ENCODE results near the gene CDK11A.
"Not testable (repeated sequence)": the region's sequence is repeated elsewhere in the genome, so short reads cannot be mapped to it uniquely, and the experiment has no call there.

Gene CDK11A

DNA sequence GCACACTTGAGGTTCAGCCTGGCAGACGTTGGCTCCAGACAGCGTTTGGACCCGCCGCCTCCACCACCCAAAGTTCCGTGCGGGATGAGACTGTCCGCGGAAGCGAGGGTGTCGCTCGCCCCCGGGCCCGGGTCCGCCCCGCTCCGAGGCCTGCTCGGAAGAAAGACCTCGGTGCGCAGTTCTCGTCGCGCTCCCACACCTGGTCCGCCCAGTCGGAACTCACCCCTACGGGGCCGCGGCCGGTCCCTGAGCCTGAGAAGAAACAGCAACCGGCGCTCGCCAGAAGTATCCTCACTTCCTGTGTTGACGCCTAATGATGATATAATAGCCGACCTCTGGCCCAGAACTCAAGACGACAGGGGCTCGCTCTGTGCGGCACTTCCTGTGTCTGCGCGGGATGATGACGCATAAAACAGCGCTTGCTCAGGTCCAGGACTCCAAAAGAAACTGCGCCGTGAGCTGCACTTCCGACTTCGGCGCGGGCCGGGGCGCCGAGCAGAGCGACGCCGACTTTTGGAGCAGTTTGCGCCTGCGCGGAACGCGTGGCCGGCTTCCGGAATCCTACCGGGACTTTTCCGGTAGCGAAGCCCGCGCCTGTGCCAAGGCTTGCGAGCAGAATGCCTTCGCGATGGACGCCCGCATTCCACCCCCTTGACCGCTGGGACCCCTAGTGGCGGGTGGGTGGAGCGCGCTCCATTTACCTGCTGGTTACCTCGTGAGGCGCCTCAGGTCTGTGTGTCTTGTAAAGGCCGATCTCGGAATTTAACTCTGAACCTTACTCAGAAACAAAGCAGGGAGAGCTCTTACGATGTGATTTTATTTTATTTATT is at the start of gene CDK11A:
Gene CDK11A, minus strand, starts transcription at position 323 of the 830 bp plus-strand sequence. CDS start 1,539 bp downstream, outside the sequence.
- in situ Hi-C loops (cut with MboI; ENCODE audit: low sequenced_read_pairs), result not testable (repeated sequence)

DNA sequence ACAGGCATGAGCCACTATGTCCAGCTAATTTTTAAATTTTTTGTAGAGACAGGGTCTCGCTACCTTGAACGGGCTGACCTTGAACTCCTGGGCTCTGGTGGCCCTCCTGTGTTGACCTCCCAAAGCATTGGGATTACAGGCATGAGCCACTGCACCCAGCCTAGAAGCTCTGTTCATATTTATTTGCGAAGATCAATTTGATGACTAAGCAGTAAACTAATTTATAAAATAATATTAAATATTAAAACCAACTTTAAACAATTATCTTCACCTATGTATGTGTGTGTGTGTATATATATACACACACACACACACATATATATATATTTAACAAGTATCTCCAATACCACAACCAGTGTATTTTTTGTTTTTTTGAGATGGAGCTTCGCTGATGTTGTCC is 49.7 kb upstream of the CDK11A start:
- in situ Hi-C loops (cut with MboI; ENCODE audit: low sequenced_read_pairs), result no loop called here

- in situ Hi-C loops (cut with MboI; ENCODE audit: low sequenced_read_pairs), result no loop called here
Observed at GRCh38 chr1:1771096-1771495, 46.9 kb upstream of the CDK11A start.

DNA sequence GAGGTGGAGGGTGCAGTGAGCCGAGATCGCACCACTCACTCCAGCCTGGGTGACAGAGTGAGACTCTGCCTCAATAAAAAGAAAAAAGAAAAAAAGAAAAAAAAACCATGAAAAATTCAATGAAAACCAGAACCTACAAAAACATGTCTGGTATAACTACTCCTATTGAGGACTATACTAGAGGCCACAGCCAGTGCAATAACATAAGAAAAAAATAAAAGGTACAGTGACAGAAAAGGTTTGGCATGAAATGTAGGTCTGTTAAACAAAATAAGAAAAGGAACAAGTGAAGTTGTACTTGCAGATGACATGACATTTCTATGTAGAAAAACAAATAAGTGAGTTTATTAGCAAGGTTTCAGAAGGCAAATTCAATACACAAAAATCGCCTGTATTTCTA is 45.9 kb upstream of the CDK11A start:
- in situ Hi-C loops (cut with MboI; ENCODE audit: low sequenced_read_pairs), result no loop called here

DNA sequence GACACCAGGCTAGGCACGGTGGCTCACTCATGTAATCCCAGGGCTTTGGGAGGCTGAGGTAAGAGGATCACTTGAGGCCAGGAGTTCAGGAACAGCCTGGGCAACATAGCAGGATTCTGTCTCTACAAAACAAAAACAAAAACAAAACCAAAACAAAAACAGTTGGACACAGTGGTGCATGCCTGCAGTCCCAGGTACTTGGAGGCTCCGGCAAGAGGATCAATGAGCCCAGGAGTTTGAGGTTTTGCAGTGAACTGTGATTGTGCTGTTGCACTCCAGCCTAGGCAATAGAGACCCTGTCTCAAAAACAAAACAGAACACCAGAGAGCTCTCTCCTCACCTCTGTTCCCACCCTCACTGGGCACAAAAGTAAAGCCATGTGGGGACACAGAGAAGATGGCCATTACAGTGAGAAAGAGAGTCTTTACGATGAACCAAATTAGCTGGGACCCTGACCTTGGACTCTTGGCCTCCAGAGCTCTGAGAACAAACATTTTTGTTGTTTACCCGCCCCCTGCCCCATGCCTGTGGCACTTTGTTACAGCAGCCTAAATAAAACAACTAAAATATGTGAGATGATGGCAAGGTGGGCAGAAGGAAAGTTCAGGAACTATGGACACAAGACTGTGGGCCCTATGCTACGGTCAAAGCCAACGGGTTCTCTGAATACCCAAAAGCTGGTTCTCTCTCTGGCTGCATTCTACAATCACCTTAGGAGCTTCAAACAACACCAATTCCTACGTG is 44.3 kb upstream of the CDK11A start:
- in situ Hi-C loops (cut with MboI; ENCODE audit: low sequenced_read_pairs), result no loop called here

GRCh38 chr1:1764876-1765470 is 40.8 kb upstream of the CDK11A start:
- in situ Hi-C loops (cut with MboI; ENCODE audit: low sequenced_read_pairs), result no loop called here

DNA sequence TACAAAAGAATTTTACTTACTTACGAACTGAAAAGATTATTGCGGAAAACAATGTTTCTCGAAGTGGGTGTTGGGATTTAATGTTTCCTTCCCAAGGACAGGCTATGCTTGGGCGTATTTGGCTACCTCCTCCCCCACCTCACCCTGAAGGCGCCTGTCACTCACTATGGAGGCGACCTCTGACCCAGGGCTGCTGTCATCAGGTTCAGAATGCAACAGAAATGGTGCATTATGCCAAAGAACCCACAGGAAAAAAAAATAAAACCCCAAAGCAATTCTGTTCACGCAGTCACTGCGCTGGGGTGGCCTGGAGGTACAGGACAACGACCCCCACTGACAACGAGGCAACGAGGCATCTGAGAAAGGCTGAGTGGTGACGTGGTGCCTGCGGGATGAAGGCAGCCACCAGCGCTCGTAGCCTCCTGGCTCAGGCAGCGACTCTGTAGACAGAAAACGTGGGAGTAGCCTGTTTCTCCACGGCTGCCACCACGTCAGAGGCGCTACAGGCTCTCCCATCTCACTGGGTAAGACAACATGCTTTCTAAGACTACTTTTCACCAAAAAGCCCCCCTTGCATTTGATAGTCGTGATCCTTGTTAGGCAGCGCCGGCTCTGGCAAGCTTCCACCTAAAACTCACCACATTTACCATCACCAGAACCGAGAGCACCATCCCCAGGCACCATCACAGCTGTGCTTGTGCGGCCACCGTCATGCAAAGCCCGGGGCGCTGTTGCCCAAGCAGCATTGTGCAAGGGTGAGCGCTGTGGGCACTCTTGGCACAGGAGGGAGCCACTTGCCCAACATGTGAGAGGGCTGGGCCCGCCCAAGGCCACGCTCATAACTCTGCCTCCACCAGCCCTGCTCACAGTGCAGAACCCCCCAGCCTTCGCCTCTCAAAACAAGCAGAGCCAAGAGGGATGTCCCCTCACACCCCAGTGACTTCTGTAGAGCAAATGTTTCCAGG is 39.8 kb upstream of the CDK11A start:
- in situ Hi-C loops (cut with MboI; ENCODE audit: low sequenced_read_pairs), result no loop called here

DNA sequence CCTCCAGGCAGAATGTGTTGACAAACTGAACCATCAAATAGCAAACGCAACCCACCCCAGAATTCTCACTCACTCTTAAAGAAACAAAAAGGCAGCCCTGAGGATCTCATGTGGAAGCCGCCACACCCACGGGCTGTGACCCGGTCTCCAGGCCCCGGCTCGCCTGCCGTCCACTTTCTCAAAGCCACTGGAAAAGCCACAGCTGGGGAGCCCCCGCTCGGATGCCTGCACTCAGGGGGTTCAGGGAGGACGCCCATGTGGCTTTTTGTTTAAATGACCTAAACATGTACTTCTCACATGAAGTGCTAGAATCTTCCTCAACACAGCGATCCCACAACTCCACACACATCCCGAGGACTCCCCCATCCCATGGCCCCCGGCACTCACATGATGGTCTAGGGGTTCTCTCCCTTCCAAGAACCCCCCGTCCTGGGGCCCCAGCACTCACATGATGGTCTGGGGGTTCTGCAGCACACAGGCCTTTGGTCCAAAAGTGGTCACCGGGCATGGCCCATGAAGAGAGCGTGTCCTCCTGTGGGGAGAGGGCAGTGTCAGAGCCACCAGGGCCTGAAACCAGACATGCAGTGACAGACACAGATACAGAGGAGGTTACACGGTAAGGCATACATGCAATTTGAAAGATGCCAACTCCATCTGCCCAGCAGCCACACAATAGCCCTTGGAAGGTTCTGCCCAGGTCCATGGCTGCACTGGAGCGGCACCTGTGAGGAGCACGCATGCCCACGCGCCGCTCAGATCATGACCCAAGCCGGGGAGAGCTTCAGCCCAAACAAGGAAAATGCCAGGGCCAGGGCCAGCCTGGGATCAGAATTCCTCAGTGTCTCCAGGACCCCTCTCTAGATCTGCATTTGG is 37.6 kb upstream of the CDK11A start:
- in situ Hi-C loops (cut with MboI; ENCODE audit: low sequenced_read_pairs), result no loop called here

DNA sequence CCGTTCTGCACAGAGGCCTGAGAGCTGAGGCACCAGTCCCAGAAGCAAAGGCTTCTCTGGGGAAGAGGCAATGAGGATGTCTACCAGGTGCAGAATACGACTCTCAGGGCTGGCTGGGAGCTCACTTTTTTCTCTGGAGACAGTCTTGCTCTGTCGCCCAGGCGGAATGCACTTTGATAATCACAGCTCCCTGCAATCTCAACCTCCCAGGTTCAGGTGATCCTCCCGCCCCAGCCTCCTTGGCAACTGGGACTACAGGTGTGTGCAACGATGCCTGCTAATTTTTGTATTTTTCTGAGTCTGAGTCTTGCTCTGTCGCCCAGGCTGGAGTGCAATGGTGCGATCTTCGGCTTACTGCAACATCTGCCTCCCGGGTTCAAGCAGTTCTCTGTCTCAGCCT is 36.6 kb upstream of the CDK11A start:
- in situ Hi-C loops (cut with MboI; ENCODE audit: low sequenced_read_pairs), result no loop called here

- in situ Hi-C loops (cut with MboI; ENCODE audit: low sequenced_read_pairs), result no loop called here
Observed at GRCh38 chr1:1760345-1760650, 36.1 kb upstream of the CDK11A start.

- in situ Hi-C loops (cut with MboI; ENCODE audit: low sequenced_read_pairs), result no loop called here
Observed at GRCh38 chr1:1759456-1760344, 35.5 kb upstream of the CDK11A start.

DNA sequence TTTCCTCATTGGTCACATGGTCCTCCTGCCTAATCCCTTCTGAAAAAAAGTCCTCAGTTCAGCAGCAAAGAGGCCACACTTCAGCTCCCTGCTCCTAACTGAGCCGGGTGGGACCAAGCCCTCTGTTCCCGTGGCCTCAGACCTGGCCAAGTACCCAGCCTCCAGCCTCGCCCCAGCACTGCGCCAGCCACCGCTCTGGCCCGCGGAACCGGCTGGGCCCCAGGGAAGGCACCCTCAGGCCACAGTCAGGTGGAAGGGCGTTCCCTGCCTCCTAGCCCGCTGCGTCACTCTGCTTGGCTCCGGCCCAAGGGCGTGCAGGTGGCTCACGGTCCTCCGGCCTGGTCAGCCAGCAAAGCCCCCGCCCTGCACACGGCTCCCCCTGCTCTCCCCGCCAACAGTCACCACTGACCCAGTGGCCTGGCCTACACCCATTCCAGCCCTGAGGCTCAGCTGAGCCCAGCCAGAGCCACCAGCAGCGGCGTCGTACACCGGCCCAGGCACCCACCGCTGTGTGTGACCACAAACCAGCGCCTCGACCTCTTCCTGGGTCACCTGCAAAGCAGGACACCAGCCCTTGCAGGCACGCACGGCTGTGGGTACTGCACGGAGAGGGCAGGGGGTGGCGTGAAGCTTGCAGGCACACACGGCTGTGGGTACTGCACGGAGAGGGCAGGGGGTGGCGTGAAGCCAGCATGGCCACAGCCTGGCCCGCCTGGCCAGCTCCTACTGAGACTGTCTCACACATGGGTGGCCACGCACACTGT is 34.7 kb upstream of the CDK11A start:
- in situ Hi-C loops (cut with MboI; ENCODE audit: low sequenced_read_pairs), result no loop called here

DNA sequence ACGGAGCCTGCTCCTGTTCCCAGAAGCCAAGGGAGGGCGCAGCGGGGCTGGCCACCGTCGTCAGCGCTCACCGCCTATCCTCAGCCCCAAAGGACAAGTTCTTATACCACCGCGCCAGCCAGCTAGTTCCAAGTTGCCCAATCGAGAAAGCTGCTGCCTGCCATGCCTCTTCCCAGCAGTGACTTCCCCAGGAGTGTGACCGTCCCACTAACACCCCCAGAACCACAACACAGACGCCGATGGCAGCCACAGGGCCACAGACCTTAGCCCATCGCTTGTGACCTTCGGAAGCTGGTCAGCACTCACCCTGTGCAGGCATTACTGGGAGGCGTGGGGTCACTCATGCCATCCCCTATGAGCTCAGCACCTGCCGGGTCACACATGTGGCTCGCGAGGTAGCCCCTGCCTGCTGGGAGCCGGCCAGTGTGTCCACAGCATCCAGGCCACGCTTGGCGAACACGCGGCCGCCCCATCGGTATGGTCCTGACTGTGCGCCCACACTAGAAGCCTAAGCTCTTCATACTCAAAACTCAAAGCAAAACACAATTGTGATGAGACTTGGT is 34.0 kb upstream of the CDK11A start:
- in situ Hi-C loops (cut with MboI; ENCODE audit: low sequenced_read_pairs), result no loop called here

DNA sequence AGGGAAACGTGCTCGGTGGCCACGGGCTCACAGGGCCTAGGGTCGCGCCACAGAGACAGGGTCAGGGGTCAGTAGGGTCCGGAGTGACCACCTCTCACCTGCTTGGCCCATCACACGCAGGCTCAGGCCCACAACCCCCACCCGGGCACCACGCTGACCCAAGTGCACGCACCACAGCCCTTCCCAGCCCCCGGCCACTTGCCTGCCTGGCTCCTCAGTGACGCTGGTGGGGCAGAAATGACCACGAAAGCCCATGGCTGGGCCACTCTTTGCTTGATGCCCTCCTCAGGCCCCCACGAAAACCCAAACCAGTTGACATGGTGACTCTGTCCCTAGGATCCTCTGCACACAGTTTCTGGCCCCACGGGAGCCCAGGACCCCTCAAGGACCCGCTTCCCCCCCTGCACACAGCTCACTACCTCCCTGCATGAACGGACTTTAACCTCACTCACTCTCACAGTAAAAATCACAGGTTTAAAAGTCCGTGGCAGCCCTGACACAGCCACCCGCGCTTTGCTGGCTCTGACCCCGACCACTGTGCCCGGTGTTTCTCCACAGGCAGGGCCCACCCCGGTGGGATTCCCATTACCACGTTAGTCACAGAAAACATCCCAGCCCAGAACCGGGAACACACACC is 33.4 kb upstream of the CDK11A start:
- in situ Hi-C loops (cut with MboI; ENCODE audit: low sequenced_read_pairs), result no loop called here

DNA sequence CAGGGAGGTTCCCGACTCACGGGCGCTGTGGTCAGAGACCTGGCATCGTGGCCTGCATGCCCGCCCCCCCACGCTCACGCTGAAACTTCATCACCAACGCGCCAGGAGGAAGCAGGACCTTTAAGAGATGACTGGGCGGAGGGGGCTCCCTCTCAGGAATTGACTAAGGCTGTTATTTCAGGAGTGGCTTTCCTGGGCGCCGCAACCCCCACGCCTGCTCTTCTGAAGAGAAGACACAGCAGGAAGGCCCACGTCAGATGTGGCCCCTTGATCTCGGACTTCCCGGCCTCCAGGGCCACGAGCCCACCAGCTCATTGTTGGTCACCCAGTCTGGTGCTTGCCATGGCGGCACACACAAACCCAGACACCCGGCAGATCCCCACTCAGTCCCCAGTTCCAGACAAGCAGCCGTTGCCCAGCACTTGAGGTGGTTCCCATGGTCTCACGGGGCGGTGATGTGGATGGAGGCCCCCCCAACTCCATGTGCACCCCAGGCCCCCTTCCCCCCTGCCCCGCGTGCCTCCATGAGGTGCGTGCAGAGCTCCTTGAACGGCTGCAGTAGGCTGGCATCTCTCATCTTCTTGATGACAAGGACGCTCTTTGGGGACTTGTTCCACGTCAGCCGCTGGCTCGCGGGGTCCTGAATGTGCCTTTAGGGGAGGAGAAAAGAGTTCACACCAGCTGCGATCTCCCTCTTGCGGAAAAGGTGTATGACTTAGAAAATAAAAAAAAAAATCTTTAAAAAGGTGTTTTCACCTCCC is 32.7 kb upstream of the CDK11A start:
- in situ Hi-C loops (cut with MboI; ENCODE audit: low sequenced_read_pairs), result no loop called here

DNA sequence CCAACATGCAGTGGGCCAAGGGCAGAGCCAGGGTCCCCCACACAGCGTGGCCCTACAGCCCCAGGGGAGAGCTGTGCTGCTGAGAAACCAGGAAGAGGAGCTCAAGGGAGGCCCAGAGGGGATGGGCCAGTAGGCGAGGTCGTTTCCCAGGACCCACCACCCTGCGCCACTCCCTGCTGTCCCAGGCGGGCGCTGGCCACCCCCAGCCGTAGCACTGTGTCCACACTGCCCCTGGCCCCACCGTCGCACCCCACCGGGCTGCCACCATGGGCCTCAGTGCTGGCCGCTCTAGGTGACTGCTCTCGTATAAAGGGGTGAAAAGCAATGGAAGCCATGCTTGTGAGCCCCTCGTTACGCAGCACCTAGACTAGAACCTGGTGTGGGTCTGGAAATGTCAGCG is 31.7 kb upstream of the CDK11A start:
- in situ Hi-C loops (cut with MboI; ENCODE audit: low sequenced_read_pairs), result no loop called here

DNA sequence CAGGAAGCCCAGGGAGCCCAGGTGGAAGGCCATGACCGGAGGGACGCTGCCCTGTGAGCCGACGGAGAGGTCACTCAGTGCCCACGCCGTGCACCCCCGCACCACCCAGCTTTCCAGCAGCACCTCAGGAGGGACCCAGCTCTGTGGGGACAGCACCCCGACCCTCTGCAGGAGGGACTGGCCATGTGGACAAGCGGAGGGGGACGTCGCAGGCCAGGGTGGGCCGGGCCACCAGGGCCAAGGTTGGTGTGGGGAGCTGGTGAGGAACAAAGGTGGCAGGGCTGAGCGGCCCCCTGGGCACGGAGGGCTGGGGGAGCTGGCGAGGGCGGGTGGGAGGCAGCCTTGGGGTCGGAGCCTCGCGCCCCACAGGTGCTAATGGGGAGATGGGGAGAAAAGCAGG is 31.3 kb upstream of the CDK11A start:
- in situ Hi-C loops (cut with MboI; ENCODE audit: low sequenced_read_pairs), result no loop called here

All from HL-60/S4 (cell line).